Inferior parietal cortex (tissue), 1 donor: Measurements from ENCODE around the gene PTPRR.

Experiments used
- DNase-seq: peaks from one replicate; pipeline ENCODE4 v3.0.0-alpha.2; 2016; ENCODE audit errors: extremely low spot score

PTPRR gene

DNA sequence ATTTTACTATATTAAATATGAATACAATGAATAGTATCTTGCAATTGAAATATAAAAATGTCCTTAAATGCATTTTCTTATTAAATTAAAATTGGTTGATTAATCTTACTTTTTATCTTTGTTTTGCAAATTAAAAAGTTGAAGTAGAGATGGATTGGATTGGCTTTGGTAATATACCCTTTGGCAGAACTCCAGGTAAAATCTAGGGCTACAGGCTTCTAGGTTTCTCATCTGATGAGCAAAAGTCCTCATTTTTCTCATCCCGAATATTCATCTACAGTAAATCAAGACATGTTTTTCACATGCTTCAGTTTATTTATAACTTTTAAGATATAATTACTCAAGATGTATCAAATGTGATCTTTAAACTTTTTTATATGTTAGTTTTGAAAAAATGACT is 2.2 kb downstream of the PTPRR start:
- DNase-seq, result peak; percentile 15

GRCh38 chr12:70910666-70911065 is 9.9 kb downstream of the PTPRR start:
- DNase-seq, result no peak

GRCh38 chr12:70908978-70909377 is 11.6 kb downstream of the PTPRR start:
- no peak for DNase-seq

- DNase-seq, result no peak
Observed at GRCh38 chr12:70907412-70907811, 13.1 kb downstream of the PTPRR start.

- DNase-seq, result no peak
Observed at GRCh38 chr12:70895956-70896355, 24.6 kb downstream of the PTPRR start.

DNA sequence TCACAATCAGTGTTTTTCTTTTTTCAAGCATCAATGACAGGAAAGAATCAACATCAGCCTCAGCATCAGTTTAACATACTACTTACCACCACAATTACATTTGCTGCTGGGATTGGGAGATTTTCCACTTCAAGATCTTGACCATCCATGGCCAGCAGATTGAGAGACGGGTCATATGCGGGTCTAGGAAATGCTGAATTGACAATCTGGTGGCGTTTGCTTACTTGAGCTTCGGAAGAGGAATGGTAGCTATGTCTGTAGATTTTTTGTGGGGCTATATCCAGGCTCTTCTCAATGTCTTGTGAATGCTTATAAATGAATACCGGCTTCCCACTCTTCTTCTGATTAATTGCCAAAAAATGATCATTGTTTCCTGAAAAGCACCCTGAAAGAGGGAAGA is 27.9 kb downstream of the PTPRR start:
- DNase-seq, result no peak

DNA sequence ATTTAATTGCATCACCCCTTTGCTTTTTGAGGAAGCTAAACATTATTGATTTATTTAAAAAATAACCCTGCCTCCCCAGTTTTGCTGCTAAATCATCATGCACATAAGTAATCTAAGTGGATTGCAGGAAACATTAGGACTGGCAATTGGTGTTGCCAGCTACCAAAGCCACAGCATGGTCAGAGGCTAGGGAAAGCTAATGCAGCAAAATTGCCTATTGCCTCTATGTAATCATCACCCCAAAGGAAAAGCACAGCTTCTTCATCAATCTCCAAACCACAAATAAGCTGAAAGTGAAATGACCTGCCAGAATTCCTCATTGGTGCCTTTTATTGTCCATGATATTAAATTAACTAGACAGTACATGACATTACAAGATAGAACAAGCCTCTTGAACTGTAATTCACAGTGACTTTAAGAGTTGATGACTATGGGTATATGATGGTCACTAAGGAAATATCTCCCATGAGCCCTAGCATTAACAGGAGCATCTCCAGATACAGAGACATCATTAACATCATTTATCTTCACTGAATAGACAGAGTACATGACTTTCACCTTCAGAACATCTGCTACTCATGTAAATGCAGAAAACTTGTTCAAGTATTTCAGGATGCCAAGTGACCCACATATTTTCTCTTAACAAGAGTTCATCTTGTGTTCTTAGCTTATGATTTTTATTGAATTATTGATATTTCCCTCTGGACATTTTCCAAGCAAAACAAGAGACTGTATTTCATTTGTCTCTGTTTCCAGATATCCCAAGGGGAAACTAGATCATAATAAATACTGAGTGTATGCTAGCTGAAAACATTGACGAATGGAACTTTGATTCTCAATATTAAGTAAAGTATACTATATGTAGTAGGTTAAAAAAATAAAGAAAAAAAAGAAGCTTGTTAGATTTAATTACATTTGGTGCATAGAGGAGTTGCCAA is 29.4 kb downstream of the PTPRR start:
- no peak for DNase-seq

DNA sequence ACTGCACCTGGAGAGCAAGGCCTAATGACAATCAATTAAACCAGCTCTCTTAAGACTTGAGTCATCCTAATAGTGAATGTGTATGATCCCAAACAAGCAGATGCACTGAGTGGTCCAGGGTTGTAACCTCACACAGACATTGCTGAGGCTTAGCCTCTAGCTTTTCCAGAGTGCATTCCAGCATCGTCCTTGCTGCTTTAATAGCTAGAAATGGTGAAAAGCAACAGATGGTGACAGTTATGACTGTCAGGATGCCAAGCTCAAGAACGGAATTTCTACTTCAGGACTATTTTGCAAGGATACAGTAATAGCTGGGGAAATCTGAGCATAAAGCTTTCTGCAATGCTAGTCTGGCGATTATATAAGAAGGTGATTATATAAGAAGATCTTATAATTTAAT is 34.6 kb downstream of the PTPRR start:
- DNase-seq, result peak; percentile 49

- DNase-seq, result no peak
Observed at GRCh38 chr12:70883855-70884254, 36.7 kb downstream of the PTPRR start.

GRCh38 chr12:70880744-70881143 is 39.8 kb downstream of the PTPRR start:
- no peak for DNase-seq

DNA sequence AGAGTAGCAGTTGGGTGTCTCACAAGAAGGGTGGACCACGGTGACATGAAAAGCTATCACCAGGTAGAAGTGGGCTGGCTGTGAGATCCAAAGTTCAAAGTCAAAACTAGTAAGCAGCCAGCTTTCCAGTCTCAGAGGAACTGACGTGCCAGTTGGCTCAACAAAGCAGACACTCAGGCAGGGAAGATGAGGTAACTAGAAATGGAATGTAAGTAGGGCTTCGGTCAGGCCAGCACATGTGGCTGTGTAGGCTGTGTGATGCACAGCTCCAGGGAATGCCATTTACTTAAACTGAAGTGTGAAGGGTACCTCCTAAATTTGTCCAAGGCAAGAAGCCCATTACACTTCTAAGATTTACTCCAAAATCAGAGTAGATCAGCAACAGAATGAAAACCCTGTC is 43.6 kb downstream of the PTPRR start:
- peak; percentile 34 for DNase-seq

- no peak for DNase-seq
Observed at GRCh38 chr12:70875628-70876027, 44.9 kb downstream of the PTPRR start.

- DNase-seq, result no peak
Observed at GRCh38 chr12:70854881-70855568, 65.5 kb downstream of the PTPRR start.

- no peak for DNase-seq
Observed at GRCh38 chr12:70854138-70854537, 66.4 kb downstream of the PTPRR start.

GRCh38 chr12:70853326-70853725 is 67.2 kb downstream of the PTPRR start:
- no peak for DNase-seq

- DNase-seq, result no peak
Observed at GRCh38 chr12:70852416-70853150, 68.0 kb downstream of the PTPRR start.

GRCh38 chr12:70849265-70849960 is 71.1 kb downstream of the PTPRR start:
- DNase-seq, result peak; percentile 63

DNA sequence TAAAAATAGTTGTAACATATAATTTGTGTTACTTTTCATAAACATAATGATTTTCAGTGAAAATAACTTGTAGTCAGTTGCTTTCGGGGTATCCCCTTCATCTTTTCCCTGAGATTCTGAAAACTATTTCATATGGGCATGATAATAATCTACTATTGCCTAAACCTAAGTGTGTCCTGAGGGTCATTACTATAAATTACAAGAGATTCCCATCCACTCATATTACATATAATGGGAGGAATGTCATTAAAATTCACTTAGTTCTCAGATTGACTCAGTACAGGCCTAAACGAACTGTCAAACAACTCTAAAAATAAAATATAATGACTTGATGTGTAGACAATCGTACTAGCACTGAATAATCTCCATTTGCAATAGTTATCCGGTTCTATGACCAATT is 72.7 kb downstream of the PTPRR start:
- no peak for DNase-seq

- DNase-seq, result no peak
Observed at GRCh38 chr12:70845268-70845667, 75.3 kb downstream of the PTPRR start.

DNA sequence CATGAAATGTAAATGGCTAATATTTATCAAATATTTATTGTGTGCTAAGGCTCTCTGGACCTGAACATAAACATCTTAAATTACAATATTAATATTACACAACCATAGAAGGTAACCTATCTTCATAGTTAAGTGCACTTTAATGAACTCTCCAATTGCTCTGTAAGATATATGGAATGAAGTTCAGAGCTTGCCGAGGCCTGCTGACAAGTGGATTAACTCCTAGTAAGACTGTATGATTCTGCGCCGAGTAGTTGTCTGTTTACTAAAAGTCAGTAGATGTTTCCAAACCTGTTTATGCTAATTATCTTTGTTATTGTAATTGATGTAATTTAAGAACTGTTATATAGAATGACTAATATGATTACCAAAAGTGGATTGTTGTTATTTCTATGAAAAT is 77.2 kb downstream of the PTPRR start:
- no peak for DNase-seq

GRCh38 chr12:70842942-70843341 is 77.6 kb downstream of the PTPRR start:
- DNase-seq, result peak; percentile 74

- no peak for DNase-seq
Observed at GRCh38 chr12:70842136-70842535, 78.4 kb downstream of the PTPRR start.
